Peyer's patch (tissue), 4 donors: ENCODE measurements around the gene CHST8.

Experiments
- POLR2A ChIP-seq, 2 donors: fragments of 450-650 bp; IDR thresholded peaks; one replicate each; pipeline ENCODE4 v1.5.1; 2017; ENCODE audit warnings: antibody characterized with exemption in 2 of 2, mild to moderate bottlenecking in 2 of 2, moderate library complexity in 2 of 2
- TF ChIP-seq, protein P1 (sequence below), 6 experiments: fragments of 450-650 bp in 4 of 6; fragments of 200-600 bp in 2 of 6; sonication (generic) in 1 of 6; IDR thresholded peaks; one replicate each; pipeline ENCODE4 v1.5.1; 2017 to 2019; ENCODE audit warnings: antibody characterized with exemption in 6 of 6, mild to moderate bottlenecking in 3 of 6, moderate library complexity in 1 of 6

DNA sequence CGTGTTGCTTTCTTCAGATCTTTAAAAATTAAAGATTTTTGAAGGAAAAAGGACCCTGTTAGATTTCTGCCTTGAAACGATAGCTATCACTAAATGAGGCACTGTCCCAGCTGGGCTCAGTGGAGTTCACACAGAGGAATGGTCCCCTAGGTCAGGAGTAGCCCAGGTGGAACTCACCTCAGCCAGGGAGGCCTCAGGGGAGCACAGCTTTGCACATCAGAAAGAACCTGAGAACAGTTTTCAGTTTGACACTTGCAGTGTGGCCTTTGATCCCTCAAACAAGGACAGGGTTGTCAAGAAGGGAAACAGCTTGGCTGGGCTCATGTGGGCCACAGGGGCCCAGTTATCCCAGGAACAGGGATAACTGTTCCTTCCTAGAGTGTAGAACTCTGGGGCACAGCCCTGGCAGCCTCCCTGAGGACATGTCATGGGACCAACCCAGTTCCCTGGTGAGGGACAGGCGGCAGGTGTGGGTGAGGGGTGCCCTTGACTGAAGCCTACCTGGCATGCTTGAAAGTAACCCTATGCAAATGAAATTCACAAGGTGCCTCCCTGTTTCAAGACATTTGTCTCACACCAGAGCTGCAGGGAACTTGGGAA is 59.4 kb downstream of the CHST8 start:
- TF ChIP-seq, protein P1, sequence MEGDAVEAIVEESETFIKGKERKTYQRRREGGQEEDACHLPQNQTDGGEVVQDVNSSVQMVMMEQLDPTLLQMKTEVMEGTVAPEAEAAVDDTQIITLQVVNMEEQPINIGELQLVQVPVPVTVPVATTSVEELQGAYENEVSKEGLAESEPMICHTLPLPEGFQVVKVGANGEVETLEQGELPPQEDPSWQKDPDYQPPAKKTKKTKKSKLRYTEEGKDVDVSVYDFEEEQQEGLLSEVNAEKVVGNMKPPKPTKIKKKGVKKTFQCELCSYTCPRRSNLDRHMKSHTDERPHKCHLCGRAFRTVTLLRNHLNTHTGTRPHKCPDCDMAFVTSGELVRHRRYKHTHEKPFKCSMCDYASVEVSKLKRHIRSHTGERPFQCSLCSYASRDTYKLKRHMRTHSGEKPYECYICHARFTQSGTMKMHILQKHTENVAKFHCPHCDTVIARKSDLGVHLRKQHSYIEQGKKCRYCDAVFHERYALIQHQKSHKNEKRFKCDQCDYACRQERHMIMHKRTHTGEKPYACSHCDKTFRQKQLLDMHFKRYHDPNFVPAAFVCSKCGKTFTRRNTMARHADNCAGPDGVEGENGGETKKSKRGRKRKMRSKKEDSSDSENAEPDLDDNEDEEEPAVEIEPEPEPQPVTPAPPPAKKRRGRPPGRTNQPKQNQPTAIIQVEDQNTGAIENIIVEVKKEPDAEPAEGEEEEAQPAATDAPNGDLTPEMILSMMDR (IDR thresholded peaks at IDR 0.05) = no peak
- no peak for TF ChIP-seq POLR2A (IDR thresholded peaks at IDR 0.05)
